Thyroid gland (tissue), 4 donors: ENCODE data around the gene PKNOX2. TPM values are rescaled to one million over a fixed set of nuclear protein-coding genes. Genes with fewer than 3 reads are reported as not detected.

Experiments used
- DNase-seq, 2 donors: peaks; one replicate each; pipeline ENCODE4 v3.0.0-alpha.2; 2019
- H3K27ac ChIP-seq, 3 donors: fragments of 200-600 bp; sonication (generic); 1 replicate in 2 of 3; 2 replicates in 1 of 3; pipeline ENCODE4 v1.5.1; 2016 to 2019; ENCODE audit warnings: mild to moderate bottlenecking in 1 of 3, moderate library complexity in 1 of 3
- H3K27me3 ChIP-seq: fragments of 200-600 bp; sonication (generic); one replicate; pipeline ENCODE4 v1.5.1; 2019
- H3K36me3 ChIP-seq, 2 donors: fragments of 200-600 bp; sonication (generic); one replicate each; pipeline ENCODE4 v1.5.1; 2016 to 2019
- H3K4me1 ChIP-seq, 2 donors: fragments of 200-600 bp; sonication (generic); one replicate each; pipeline ENCODE4 v1.5.1; 2017 to 2019
- H3K4me3 ChIP-seq, 3 donors: fragments of 200-600 bp; sonication (generic); replicated peaks in 1 of 3; 1 replicate in 2 of 3; 2 replicates in 1 of 3; pipeline ENCODE4 v1.5.1; 2016; ENCODE audit warnings: mild to moderate bottlenecking in 1 of 3
- H3K9me3 ChIP-seq: fragments of 200-600 bp; sonication (generic); one replicate; pipeline ENCODE4 v1.5.1; 2017
- POLR2A ChIP-seq, 2 donors: fragments of 450-650 bp; IDR thresholded peaks; one replicate each; pipeline ENCODE4 v1.6.1; 2017; ENCODE audit warnings: antibody characterized with exemption in 2 of 2, mild to moderate bottlenecking in 2 of 2, moderate library complexity in 1 of 2
- WGBS, 2 donors: methylation state at CpG; one replicate each; pipeline ENCODE4 v1.1.5; 2017; 5-methylcytosine and 5-hydroxymethylcytosine counted together
- intact Hi-C: fragments of 100-400 bp; cut with DNase I; formaldehyde crosslinking; loops from one replicate; pipeline ENCODE4 v1.15.1; 2023
- total RNA-seq, 4 donors: library from RNA; depleted of rRNA; stranded (reverse); fragments of >200 nt; gene quantifications; one replicate each; pipeline ENCODE4 v1.2.3, GENCODE V29; 2016
- TF ChIP-seq, protein P1 (sequence below), 6 experiments: fragments of 200-600 bp in 3 of 6; fragments of 450-650 bp in 3 of 6; sonication (generic) in 3 of 6; IDR thresholded peaks; one replicate each; pipeline ENCODE4 v1.5.1; 2016 to 2019; ENCODE audit warnings: antibody characterized with exemption in 6 of 6, mild to moderate bottlenecking in 2 of 6, inconsistent platforms in 1 of 6, moderate library complexity in 1 of 6

PKNOX2 gene
- total RNA-seq, 4 donors from 2014 or later: 6.3 to 28.0 (median 18.7) TPM

DNA sequence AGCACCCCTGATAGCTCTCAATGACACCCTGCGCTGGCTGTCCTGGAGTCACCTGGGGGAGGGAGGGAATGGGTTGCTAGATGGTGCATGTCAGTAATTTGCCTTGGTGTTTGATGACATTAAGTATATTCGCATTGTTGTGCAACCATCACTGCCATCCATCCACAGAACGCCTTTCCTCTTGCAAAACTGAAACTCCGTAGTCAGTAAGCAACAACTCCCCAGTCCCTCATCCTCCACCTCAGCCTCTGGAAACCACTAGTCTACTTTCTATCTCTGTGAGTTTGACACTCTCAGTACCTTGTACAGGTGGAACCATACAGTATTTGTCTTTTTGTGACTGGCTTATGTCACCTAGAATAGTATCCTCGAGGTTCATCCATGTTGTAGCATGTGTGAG is 62.6 kb downstream of the PKNOX2 start:
- WGBS, 2 donors: 88 to 91% methylated on average over 5 of the region's 5 CpGs
- TF ChIP-seq, protein P1, sequence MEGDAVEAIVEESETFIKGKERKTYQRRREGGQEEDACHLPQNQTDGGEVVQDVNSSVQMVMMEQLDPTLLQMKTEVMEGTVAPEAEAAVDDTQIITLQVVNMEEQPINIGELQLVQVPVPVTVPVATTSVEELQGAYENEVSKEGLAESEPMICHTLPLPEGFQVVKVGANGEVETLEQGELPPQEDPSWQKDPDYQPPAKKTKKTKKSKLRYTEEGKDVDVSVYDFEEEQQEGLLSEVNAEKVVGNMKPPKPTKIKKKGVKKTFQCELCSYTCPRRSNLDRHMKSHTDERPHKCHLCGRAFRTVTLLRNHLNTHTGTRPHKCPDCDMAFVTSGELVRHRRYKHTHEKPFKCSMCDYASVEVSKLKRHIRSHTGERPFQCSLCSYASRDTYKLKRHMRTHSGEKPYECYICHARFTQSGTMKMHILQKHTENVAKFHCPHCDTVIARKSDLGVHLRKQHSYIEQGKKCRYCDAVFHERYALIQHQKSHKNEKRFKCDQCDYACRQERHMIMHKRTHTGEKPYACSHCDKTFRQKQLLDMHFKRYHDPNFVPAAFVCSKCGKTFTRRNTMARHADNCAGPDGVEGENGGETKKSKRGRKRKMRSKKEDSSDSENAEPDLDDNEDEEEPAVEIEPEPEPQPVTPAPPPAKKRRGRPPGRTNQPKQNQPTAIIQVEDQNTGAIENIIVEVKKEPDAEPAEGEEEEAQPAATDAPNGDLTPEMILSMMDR (IDR thresholded peaks at IDR 0.05): no peak
- TF ChIP-seq POLR2A (IDR thresholded peaks at IDR 0.05): no peak
- Histone ChIP-seq H3K27me3 (no peaks in the 10 kb centered on the region), H3K27ac (no peak overlapping the region), H3K4me3 (no peak overlapping the region), H3K36me3 (no peaks in the 10 kb centered on the region), H3K9me3 (no peaks in the 10 kb centered on the region), H3K4me1 (no peaks in the 10 kb centered on the region)
- intact Hi-C loops: no loop called here
- DNase-seq: no peak

DNA sequence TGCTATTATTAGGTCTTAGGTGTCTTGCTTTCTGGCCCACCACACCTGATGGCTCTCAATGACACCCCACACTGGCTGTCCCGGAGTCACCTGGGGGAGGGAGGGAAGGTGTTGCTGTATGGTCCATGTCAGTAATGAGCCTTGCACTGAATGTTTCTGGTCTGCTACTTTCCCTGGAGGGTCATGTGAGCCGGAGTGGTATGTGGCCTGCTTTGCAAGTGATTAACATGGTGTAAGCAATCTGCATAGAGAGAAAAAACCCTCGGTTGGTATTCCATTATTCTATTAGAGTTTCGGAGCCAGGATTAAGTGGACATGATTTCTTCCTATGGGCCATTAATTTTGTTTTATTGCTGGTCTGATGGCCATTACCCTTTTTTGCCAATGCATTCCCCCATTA is 63.9 kb downstream of the PKNOX2 start:
- no peaks in the 10 kb centered on the region for H3K36me3 ChIP-seq
- no peaks in the 10 kb centered on the region for H3K4me1 ChIP-seq
- H3K27me3 ChIP-seq: no peaks in the 10 kb centered on the region
- WGBS, 2 donors: 90 to 91% methylated on average over 4 of the region's 4 CpGs
- no peak overlapping the region for H3K27ac ChIP-seq
- intact Hi-C loops: no loop called here
- H3K4me3 ChIP-seq: no peak overlapping the region
- TF ChIP-seq, protein P1 (IDR thresholded peaks at IDR 0.05): no peak
- no peak for TF ChIP-seq POLR2A (IDR thresholded peaks at IDR 0.05)
- H3K9me3 ChIP-seq: no peaks in the 10 kb centered on the region
- no peak for DNase-seq

DNA sequence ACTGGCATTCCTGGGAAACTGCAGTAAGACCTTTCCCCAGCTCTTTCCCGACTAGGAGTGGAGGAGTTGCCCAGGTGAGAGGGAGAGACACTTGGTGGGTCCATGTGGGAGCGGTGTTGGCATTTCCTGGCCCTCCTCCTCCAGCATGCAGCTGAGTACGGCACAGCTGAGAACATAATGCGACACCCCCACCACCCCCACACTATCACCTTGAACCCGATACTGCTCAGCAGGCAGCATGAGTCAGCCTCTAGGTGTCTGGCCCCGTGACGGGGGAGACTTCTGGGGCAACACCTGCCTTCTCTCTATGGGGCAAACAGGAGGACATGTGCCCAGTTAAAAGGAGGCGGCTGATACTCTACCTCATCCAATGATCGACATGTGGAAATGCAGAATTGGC is 64.4 kb downstream of the PKNOX2 start:
- no peak for DNase-seq
- WGBS, 2 donors: 84 to 89% methylated on average over 5 to 7 of the region's 9 CpGs
- intact Hi-C loops: no loop called here
- Histone ChIP-seq H3K4me3 (no peak overlapping the region), H3K4me1 (peaks cover 0 to 2% of the 10 kb centered on the region in 2 donors), H3K27me3 (no peaks in the 10 kb centered on the region), H3K27ac (no peak overlapping the region), H3K9me3 (no peaks in the 10 kb centered on the region), H3K36me3 (no peaks in the 10 kb centered on the region)
- TF ChIP-seq POLR2A (IDR thresholded peaks at IDR 0.05): no peak
- TF ChIP-seq, protein P1 (IDR thresholded peaks at IDR 0.05): no peak

DNA sequence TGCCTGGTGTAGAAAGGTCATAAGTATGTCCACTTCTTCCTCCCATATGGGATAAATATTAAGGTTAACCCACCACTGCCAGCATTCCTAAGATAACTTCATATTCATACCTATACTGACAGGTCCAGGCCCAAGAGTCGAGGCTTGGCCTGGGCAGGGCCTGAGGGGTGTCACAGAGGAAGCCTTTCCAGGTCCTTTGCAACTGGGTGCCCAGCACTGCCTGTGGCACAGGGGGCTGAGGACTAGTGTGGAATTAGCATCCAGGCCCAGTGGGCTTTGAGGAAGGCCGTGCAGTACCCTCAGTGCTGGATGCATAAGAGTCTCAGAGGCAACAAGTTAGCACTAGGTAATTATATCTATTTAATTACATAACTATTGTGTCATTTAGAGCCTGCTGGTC is 65.4 kb downstream of the PKNOX2 start:
- TF ChIP-seq, protein P1 (IDR thresholded peaks at IDR 0.05): no peak
- no peak for TF ChIP-seq POLR2A (IDR thresholded peaks at IDR 0.05)

DNA sequence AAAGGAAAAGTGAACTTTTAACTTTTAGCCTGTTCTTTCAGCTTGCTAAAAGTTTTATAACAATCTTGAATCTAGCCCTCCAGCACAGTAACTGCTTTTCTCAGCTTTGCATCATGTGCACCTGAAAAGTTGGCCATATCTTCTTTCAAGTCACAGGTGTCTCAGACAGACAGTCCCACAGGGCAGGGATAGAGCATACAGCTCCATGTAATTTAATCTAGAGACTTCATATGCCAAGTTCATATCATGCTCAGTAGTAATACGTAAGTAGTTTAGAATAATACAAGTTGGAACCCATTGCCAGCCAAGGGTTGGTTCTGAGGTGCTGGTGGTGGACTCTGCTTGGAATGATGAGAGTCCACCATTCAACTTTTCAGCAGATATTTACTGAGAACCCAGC is 68.6 kb downstream of the PKNOX2 start:
- intact Hi-C loops: no loop called here
- no peak overlapping the region for H3K27ac ChIP-seq
- H3K27me3 ChIP-seq: no peaks in the 10 kb centered on the region
- no peak overlapping the region for H3K4me3 ChIP-seq
- H3K9me3 ChIP-seq: no peaks in the 10 kb centered on the region
- 100% methylated on average over 1 of the region's 1 CpG for WGBS, 2 donors
- TF ChIP-seq, protein P1 (IDR thresholded peaks at IDR 0.05): no peak
- TF ChIP-seq POLR2A (IDR thresholded peaks at IDR 0.05): no peak
- H3K36me3 ChIP-seq: no peaks in the 10 kb centered on the region
- peaks cover 4% of the 10 kb centered on the region in 2 donors for H3K4me1 ChIP-seq
- DNase-seq: no peak

More for the DNA sequence above, 65.4 kb downstream of the PKNOX2 start:
- Histone ChIP-seq H3K27ac (no peak overlapping the region), H3K27me3 (no peaks in the 10 kb centered on the region), H3K36me3 (no peaks in the 10 kb centered on the region), H3K4me1 (peaks cover 4% of the 10 kb centered on the region in 2 donors), H3K4me3 (no peak overlapping the region), H3K9me3 (no peaks in the 10 kb centered on the region)
- intact Hi-C loops: no loop called here
- no peak for DNase-seq
- WGBS, 2 donors: 100% methylated on average over 2 of the region's 2 CpGs
